Measurements from ENCODE around the gene CCDC184. TPM values are rescaled to one million over a fixed set of nuclear protein-coding genes. Genes with fewer than 3 reads are reported as not detected.

The CCDC184 gene
- polyA plus RNA-seq, 1 experiment = 0.45 TPM

GRCh38 chr12:48165089-48165981, 18.1 kb upstream of the CCDC184 start:
- CTCF ChIA-PET = interaction anchor here (0.6 to 3.0 kb wide), 24 partner anchors 8 to 379 kb away, joined by 3 to 12 read pairs (median 4); partner anchors contain the start of genes ASB8 and TMEM106C
- POLR2A ChIA-PET = no interaction called here
- DNase-seq (ENCODE audit: low read depth) = no peak
- no peak overlapping the region for H3K4me3 ChIP-seq (ENCODE audit: low read depth, low read length)
- H3K27me3 ChIP-seq (ENCODE audit: control insufficient read depth, insufficient read depth, low read length) = peaks cover 5% of the 10 kb centered on the region; the same call in 1 of the 2 replicates
- TF ChIP-seq CTCF (IDR thresholded peaks at IDR 0.05; ENCODE audit: insufficient read depth, low read depth, low read length) = peak; percentile 94
- H3K36me3 ChIP-seq (ENCODE audit: control insufficient read depth, insufficient read depth, low read length) = no peaks in the 10 kb centered on the region

- CTCF ChIA-PET = interaction anchor here (0.7 to 1.0 kb wide), 2 partner anchors 206 to 449 kb away, joined by 3 to 4 read pairs; partner anchors contain the start of gene TMEM106C
- H3K4me3 ChIP-seq (ENCODE audit: low read depth, low read length) = no peak overlapping the region
- H3K27me3 ChIP-seq (ENCODE audit: control insufficient read depth, insufficient read depth, low read length) = peaks cover 3% of the 10 kb centered on the region
- no peaks in the 10 kb centered on the region for H3K36me3 ChIP-seq (ENCODE audit: control insufficient read depth, insufficient read depth, low read length)
- DNase-seq (ENCODE audit: low read depth) = no peak
- POLR2A ChIA-PET = no interaction called here
- TF ChIP-seq CTCF (IDR thresholded peaks at IDR 0.05; ENCODE audit: insufficient read depth, low read depth, low read length) = no peak
These were observed 14.4 kb upstream of the CCDC184 start for GRCh38 chr12:48169011-48169410.

GRCh38 chr12:48175613-48176416, 7.6 kb upstream of the CCDC184 start:
- no peak for TF ChIP-seq CTCF (IDR thresholded peaks at IDR 0.05; ENCODE audit: insufficient read depth, low read depth, low read length)
- Histone ChIP-seq H3K36me3 (ENCODE audit: control insufficient read depth, insufficient read depth, low read length) (no peaks in the 10 kb centered on the region), H3K27me3 (ENCODE audit: control insufficient read depth, insufficient read depth, low read length) (peaks cover 17% of the 10 kb centered on the region), H3K4me3 (ENCODE audit: low read depth, low read length) (no peak overlapping the region)
- no peak for DNase-seq (ENCODE audit: low read depth)
- ChIA-PET POLR2A (interaction anchor here (0.6 kb wide), 2 partner anchors 207 to 458 kb away, joined by 3 to 5 read pairs; no protein-coding TSS in a partner anchor), CTCF (interaction anchor here (0.8 to 1.6 kb wide), 3 partner anchors 11 to 83 kb away, joined by 3 to 9 read pairs (median 7); no protein-coding TSS in a partner anchor)

GRCh38 chr12:48176417-48176751, 7.1 kb upstream of the CCDC184 start:
- Histone ChIP-seq H3K27me3 (ENCODE audit: control insufficient read depth, insufficient read depth, low read length) (peaks cover 17% of the 10 kb centered on the region), H3K4me3 (ENCODE audit: low read depth, low read length) (no peak overlapping the region), H3K36me3 (ENCODE audit: control insufficient read depth, insufficient read depth, low read length) (no peaks in the 10 kb centered on the region)
- POLR2A ChIA-PET = interaction anchor here (0.6 kb wide), 2 partner anchors 208 to 457 kb away, joined by 3 to 5 read pairs; no protein-coding TSS in a partner anchor
- no peak for TF ChIP-seq CTCF (IDR thresholded peaks at IDR 0.05; ENCODE audit: insufficient read depth, low read depth, low read length)
- CTCF ChIA-PET = interaction anchor here (0.8 to 1.6 kb wide), 5 partner anchors 11 to 83 kb away, joined by 3 to 9 read pairs (median 4); no protein-coding TSS in a partner anchor
- DNase-seq (ENCODE audit: low read depth) = no peak

Data from BJ (cell line).